Cerebellar cortex (tissue), 1 donor: ENCODE data around the gene MTCH1.
A peak's percentile ranks its signal among the peaks of the same experiment; 100 is the strongest.
"Not testable (repeated sequence)": the region's sequence is repeated elsewhere in the genome, so short reads cannot be mapped to it uniquely, and the experiment has no call there.

Source experiments
- DNase-seq: peaks from one replicate; pipeline ENCODE4 v3.0.0-alpha.2; 2015; ENCODE audit warnings: low spot score

MTCH1 gene

GRCh38 chr6:36997811-36998722 is 12.1 kb upstream of the MTCH1 start:
- DNase-seq, result peak; percentile 67

GRCh38 chr6:36990401-36990800 is 4.4 kb upstream of the MTCH1 start:
- DNase-seq, result not testable (repeated sequence)

GRCh38 chr6:36989264-36989663 is 3.3 kb upstream of the MTCH1 start:
- DNase-seq, result no peak

GRCh38 chr6:36986704-36987047 is 680 bp upstream of the MTCH1 start:
- DNase-seq, result no peak

GRCh38 chr6:36985417-36985807 is 584 bp downstream of the MTCH1 start:
- DNase-seq, result no peak

GRCh38 chr6:36984581-36985416 is 1.2 kb downstream of the MTCH1 start:
- peak; percentile 17 for DNase-seq

- no peak for DNase-seq
These were observed 2.5 kb downstream of the MTCH1 start for GRCh38 chr6:36983538-36983937.

GRCh38 chr6:36980876-36981619 is 4.9 kb downstream of the MTCH1 start:
- DNase-seq, result peak; percentile 37

GRCh38 chr6:36980129-36980528 is 5.9 kb downstream of the MTCH1 start:
- no peak for DNase-seq

GRCh38 chr6:36979347-36979742 is 6.7 kb downstream of the MTCH1 start:
- peak; percentile 88 for DNase-seq

GRCh38 chr6:36978421-36979346 is 7.3 kb downstream of the MTCH1 start:
- DNase-seq, result no peak

- DNase-seq, result no peak
These were observed 8.5 kb downstream of the MTCH1 start for GRCh38 chr6:36977470-36977941.

- DNase-seq, result no peak
These were observed 9.1 kb downstream of the MTCH1 start for GRCh38 chr6:36976931-36977330.

GRCh38 chr6:36976509-36976908 is 9.5 kb downstream of the MTCH1 start:
- DNase-seq, result no peak

- DNase-seq, result no peak
These were observed 10.1 kb downstream of the MTCH1 start for GRCh38 chr6:36976007-36976264.

GRCh38 chr6:36975231-36976006 is 10.6 kb downstream of the MTCH1 start:
- no peak for DNase-seq

- no peak for DNase-seq
These were observed 12.3 kb downstream of the MTCH1 start for GRCh38 chr6:36973647-36974046.

- DNase-seq, result no peak
These were observed 12.8 kb downstream of the MTCH1 start for GRCh38 chr6:36973190-36973589.

GRCh38 chr6:36971921-36972673 is 13.9 kb downstream of the MTCH1 start:
- DNase-seq, result no peak
